Natural killer cell (primary cell): ENCODE results near the gene HDAC11. TPM values are rescaled to one million over a fixed set of nuclear protein-coding genes. Genes with fewer than 3 reads are reported as not detected.

Source experiments
- ATAC-seq, 3 donors: fragments of 150-1000 bp in 2 of 3; fragments of 200-7000 bp in 1 of 3; cut with Tn5 transposase; 1 replicate in 1 of 3; 2 replicates in 2 of 3; pipeline ENCODE4 v1.10.0; 2021; ENCODE audit warnings: mild to moderate bottlenecking in 2 of 3, moderate library complexity in 2 of 3
- DNase-seq, 2 donors: peaks; one replicate each; pipeline versions ENCODE4 v3.0.0 to v3.0.0-alpha.2; 2013 to 2021; ENCODE audit warnings: mixed read lengths in 1 of 2
- H3K27ac ChIP-seq: one replicate; pipeline ENCODE4 v1.5.1; 2013; ENCODE audit warnings: mild to moderate bottlenecking, low read length
- H3K27me3 ChIP-seq: one replicate; pipeline ENCODE4 v1.6.1; 2013; ENCODE audit warnings: low read length; ENCODE audit not compliant: control insufficient read depth, insufficient read depth
- H3K36me3 ChIP-seq: one replicate; pipeline ENCODE4 v1.6.1; 2013; ENCODE audit warnings: low read length; ENCODE audit not compliant: control insufficient read depth, insufficient read depth
- H3K4me1 ChIP-seq: one replicate; pipeline ENCODE4 v1.6.1; 2013; ENCODE audit warnings: low read length; ENCODE audit not compliant: control insufficient read depth, insufficient read depth
- H3K4me3 ChIP-seq: one replicate; pipeline ENCODE4 v1.5.1; 2013; ENCODE audit warnings: low read length
- H3K9me3 ChIP-seq: one replicate; pipeline ENCODE4 v1.6.1; 2013; ENCODE audit warnings: low read length; ENCODE audit not compliant: control insufficient read depth, insufficient read depth
- H3K27ac Mint-ChIP-seq, 2 donors: one replicate each; pipeline ENCODE4 v1.8.0; 2022; ENCODE audit warnings: mild to moderate bottlenecking in 2 of 2, mixed read lengths in 2 of 2, moderate library complexity in 1 of 2
- H3K27me3 Mint-ChIP-seq, 2 donors: one replicate each; pipeline ENCODE4 v1.8.0; 2022; ENCODE audit warnings: low read depth in 2 of 2, mixed read lengths in 2 of 2
- H3K36me3 Mint-ChIP-seq: one replicate; pipeline ENCODE4 v1.8.0; 2022; ENCODE audit warnings: mixed read lengths
- H3K4me1 Mint-ChIP-seq, 2 donors: one replicate each; pipeline ENCODE4 v1.8.0; 2022; ENCODE audit warnings: mixed read lengths in 2 of 2
- H3K4me3 Mint-ChIP-seq: one replicate; pipeline ENCODE4 v1.8.0; 2022; ENCODE audit warnings: mild to moderate bottlenecking, moderate library complexity, mixed read lengths
- H3K9me3 Mint-ChIP-seq, 2 donors: one replicate each; pipeline ENCODE4 v1.8.0; 2022; ENCODE audit warnings: mixed read lengths in 2 of 2
- WGBS: methylation state at CpG from one replicate; pipeline ENCODE4 v1.1.7; 2013; ENCODE audit warnings: missing lambda C conversion rate; ENCODE audit not compliant: insufficient coverage; 5-methylcytosine and 5-hydroxymethylcytosine counted together
- intact Hi-C: fragments of 100-400 bp; cut with micrococcal nuclease; formaldehyde crosslinking; loops from one replicate; pipeline ENCODE4 v1.14.2; 2022
- total RNA-seq, 4 donors: library from RNA; stranded (reverse); fragments of 120-200 nt in 1 of 4; gene quantifications; one replicate each; pipeline versions ENCODE4 v1.2.3 to v1.2.4, GENCODE V29; 2013 to 2022
- TF ChIP-seq, protein P1 (sequence below): fragments of 200-600 bp; IDR thresholded peaks from one replicate; pipeline ENCODE4 v1.8.0; 2022; ENCODE audit warnings: antibody characterized with exemption

HDAC11 gene
- total RNA-seq, 3 donors from 2014 or later (not counting 1 experiment from before 2014, with no cell fraction given): 3.4 to 5.3 (median 3.9) TPM

DNA sequence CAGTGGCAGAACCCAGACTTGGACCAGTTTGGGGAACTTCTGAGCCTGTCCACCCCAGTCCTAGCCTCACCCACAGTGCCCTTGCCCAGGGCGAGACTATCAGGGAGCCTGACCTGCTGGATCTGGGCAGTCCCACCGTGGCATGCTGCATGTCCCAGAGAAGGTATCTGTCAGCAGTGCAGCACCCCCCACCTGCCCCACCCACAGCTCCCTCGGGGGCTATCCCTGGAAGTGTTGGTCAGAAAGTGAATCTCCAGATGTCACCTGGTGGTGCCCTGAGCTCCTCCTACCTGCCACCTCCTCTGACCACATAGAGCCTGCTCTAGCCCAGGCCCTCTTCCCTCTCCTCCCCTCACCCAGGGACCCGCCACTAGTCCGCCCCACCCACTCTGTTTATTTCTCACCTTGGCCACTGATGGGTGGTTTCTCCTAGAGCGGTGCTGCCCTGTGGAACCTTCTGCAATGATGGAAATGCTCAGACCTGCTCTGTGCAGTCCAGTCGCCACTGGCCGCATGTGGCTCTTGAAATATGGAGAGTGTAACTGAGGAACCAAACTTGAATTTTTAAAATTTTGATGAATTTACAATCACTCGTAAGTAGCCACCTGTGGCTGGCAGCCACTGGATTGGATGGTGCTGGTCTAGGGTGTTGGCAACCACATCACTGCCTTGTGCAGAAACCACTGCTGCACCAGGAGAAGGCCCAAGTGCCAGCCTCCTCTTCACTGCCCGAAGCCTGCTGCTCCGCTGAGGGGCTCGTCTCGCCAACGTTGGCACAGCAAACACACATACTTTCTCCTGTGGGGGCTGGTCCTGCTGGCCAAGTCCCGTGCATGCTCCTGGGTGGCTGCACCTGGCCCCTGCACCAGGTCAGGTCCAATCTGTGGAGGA, 13.1 kb downstream of the HDAC11 start:
- Histone ChIP-seq H3K27ac (peak overlapping the region; percentile 11), H3K36me3 (no peaks in the 10 kb centered on the region), H3K4me3 (no peak overlapping the region), H3K27me3 (no peaks in the 10 kb centered on the region), H3K9me3 (no peaks in the 10 kb centered on the region), H3K4me1 (peaks cover 48% of the 10 kb centered on the region)
- 53% methylated on average over 15 of the region's 15 CpGs for WGBS
- TF ChIP-seq, protein P1, sequence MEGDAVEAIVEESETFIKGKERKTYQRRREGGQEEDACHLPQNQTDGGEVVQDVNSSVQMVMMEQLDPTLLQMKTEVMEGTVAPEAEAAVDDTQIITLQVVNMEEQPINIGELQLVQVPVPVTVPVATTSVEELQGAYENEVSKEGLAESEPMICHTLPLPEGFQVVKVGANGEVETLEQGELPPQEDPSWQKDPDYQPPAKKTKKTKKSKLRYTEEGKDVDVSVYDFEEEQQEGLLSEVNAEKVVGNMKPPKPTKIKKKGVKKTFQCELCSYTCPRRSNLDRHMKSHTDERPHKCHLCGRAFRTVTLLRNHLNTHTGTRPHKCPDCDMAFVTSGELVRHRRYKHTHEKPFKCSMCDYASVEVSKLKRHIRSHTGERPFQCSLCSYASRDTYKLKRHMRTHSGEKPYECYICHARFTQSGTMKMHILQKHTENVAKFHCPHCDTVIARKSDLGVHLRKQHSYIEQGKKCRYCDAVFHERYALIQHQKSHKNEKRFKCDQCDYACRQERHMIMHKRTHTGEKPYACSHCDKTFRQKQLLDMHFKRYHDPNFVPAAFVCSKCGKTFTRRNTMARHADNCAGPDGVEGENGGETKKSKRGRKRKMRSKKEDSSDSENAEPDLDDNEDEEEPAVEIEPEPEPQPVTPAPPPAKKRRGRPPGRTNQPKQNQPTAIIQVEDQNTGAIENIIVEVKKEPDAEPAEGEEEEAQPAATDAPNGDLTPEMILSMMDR: no peak
- peak overlapping the region; percentile 45 for H3K4me3 Mint-ChIP-seq
- H3K27ac Mint-ChIP-seq: peak overlapping the region in 1 of 2 donors; percentile 58
- intact Hi-C loops: no loop called here
- H3K27me3 Mint-ChIP-seq: no peaks in the 10 kb centered on the region
- H3K9me3 Mint-ChIP-seq: no peaks in the 10 kb centered on the region
- peak; percentile 29 to 58 (median 42) for ATAC-seq
- no peak for DNase-seq
- H3K36me3 Mint-ChIP-seq: no peaks in the 10 kb centered on the region
- peaks cover 13 to 41% of the 10 kb centered on the region in 2 donors for H3K4me1 Mint-ChIP-seq

DNA sequence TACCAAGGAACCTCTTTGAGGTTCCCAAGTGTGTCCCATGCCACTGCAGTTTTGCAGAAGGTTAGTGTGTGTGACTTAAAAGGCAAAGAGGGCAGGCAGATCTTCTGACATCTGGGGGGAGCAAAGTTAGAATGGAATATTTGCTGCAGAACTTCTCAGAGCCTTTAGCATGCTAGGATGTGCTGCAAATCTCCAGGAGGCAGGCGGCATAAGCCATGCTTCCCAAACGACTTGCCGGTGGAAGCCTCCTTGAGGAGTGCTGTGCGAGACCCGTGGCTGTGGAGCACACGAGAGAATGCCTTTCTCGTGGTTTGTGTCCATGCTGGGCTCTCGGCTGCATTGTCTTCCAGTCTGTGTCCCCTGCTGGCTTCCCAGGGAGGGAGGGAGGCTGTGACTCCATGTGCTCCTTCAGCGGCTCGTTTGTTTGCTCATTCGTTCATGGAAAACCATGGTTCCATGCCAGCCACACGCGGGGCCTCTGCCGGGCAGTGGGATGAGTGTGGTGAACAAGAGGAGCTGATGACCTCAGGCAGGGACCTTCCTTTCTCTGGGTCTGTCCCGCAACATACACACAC, 13.8 kb downstream of the HDAC11 start:
- Histone ChIP-seq H3K4me1 (peaks cover 48% of the 10 kb centered on the region), H3K27me3 (no peaks in the 10 kb centered on the region), H3K4me3 (no peak overlapping the region), H3K36me3 (no peaks in the 10 kb centered on the region), H3K27ac (no peak overlapping the region), H3K9me3 (no peaks in the 10 kb centered on the region)
- TF ChIP-seq, protein P1: no peak
- 93% methylated on average over 15 of the region's 15 CpGs for WGBS
- H3K9me3 Mint-ChIP-seq: no peaks in the 10 kb centered on the region
- no peak for DNase-seq
- peak overlapping the region; percentile 45 for H3K4me3 Mint-ChIP-seq
- no peaks in the 10 kb centered on the region for H3K27me3 Mint-ChIP-seq
- intact Hi-C loops: no loop called here
- peaks cover 13 to 41% of the 10 kb centered on the region in 2 donors for H3K4me1 Mint-ChIP-seq
- no peaks in the 10 kb centered on the region for H3K36me3 Mint-ChIP-seq
- no peak overlapping the region for H3K27ac Mint-ChIP-seq
- no peak for ATAC-seq

DNA sequence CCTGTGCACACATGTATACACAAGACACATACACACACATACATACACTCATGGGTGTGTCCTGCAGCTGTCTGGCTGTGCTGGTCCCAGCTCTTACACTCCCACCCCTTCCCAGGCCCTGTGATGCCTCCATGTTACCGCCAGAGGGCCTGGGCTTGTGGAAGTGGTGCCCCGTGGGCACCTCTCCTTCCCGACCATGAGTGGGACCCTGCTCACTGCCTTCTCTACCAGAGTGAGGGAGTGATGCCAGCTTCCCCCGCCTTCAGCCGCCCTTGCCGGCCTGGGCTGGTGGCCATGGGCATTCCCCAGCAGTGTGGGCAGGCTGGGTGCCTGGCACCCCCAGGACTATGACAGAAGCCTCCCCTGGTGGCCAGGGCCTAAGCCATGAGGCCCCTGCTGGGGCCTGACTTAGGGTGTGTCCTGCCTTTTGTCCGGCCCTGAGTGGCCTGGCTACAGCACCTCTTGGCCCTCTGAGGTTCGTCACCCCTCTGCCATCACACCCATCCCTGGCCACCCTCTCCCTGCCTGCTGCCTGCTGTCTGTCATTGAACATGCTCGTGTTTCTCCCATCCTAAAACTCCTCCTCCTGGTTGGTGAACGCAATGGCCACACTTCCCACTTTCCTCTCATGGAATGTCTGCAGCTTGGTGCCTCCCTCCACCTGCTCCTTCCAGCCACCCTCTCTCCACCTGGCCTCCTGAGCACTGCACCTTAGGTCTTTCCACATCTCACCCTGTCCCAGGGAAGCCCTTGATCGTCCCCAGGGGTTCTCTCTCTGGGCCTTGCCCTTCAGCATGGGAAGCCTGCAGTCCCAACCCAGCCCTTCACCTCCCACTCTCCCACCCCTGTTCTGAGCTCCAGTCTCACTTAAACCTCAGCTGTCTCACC, 14.6 kb downstream of the HDAC11 start:
- 80% methylated on average over 11 of the region's 11 CpGs for WGBS
- Histone ChIP-seq H3K9me3 (no peaks in the 10 kb centered on the region), H3K4me3 (no peak overlapping the region), H3K27ac (no peak overlapping the region), H3K27me3 (no peaks in the 10 kb centered on the region), H3K36me3 (no peaks in the 10 kb centered on the region), H3K4me1 (peaks cover 48% of the 10 kb centered on the region)
- intact Hi-C loops: no loop called here
- ATAC-seq: no peak
- Mint-ChIP-seq H3K27me3 (no peaks in the 10 kb centered on the region), H3K27ac (peak overlapping the region in 1 of 2 donors; percentile 44), H3K4me1 (peaks cover 13 to 41% of the 10 kb centered on the region in 2 donors), H3K9me3 (no peaks in the 10 kb centered on the region), H3K36me3 (no peaks in the 10 kb centered on the region), H3K4me3 (no peak overlapping the region)
- peak in 1 of 2 donors; percentile 43 for DNase-seq
- TF ChIP-seq, protein P1: no peak
